Fibroblast of mammary gland (primary cell): ENCODE measurements around the gene ZBTB49.
"Not testable (repeated sequence)": the region's sequence is repeated elsewhere in the genome, so short reads cannot be mapped to it uniquely, and the experiment has no call there.

Experiments
- DNase-seq: peaks from one replicate; pipeline ENCODE4 v3.0.0-alpha.2; 2010; ENCODE audit warnings: low read depth
- H3K4me3 ChIP-seq: 2 replicates; pipeline ENCODE4 v1.5.1; 2011; ENCODE audit warnings: low read depth, mild to moderate bottlenecking, low read length, moderate library complexity; ENCODE audit not compliant: control insufficient read depth
- TF ChIP-seq, protein P1 (sequence below): conservative IDR thresholded peaks from 2 replicates; pipeline ENCODE4 v1.5.1; 2011; ENCODE audit warnings: low read depth, low read length, inconsistent platforms; ENCODE audit not compliant: control insufficient read depth, insufficient read depth

ZBTB49 gene

DNA sequence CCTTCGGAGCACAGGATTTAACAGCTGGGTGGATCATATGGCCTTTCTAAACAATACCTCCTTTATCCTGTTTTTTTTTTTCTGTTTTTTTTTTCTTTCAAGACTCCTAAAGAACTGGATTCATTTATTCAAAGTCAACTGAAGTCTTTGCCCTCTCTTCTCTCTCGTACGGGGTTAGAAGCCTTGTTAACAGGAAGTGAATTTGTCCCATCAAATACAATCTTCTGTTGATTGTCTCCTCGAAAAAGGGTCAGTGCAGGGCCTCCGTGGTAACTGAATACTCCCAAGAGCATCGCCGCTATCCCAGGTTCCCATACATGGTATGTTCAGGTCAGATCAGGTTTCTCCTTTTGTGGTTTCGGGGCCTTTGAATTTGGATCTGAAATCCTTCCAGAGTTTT is 40.2 kb upstream of the ZBTB49 start:
- H3K4me3 ChIP-seq = no peak overlapping the region
- TF ChIP-seq, protein P1, sequence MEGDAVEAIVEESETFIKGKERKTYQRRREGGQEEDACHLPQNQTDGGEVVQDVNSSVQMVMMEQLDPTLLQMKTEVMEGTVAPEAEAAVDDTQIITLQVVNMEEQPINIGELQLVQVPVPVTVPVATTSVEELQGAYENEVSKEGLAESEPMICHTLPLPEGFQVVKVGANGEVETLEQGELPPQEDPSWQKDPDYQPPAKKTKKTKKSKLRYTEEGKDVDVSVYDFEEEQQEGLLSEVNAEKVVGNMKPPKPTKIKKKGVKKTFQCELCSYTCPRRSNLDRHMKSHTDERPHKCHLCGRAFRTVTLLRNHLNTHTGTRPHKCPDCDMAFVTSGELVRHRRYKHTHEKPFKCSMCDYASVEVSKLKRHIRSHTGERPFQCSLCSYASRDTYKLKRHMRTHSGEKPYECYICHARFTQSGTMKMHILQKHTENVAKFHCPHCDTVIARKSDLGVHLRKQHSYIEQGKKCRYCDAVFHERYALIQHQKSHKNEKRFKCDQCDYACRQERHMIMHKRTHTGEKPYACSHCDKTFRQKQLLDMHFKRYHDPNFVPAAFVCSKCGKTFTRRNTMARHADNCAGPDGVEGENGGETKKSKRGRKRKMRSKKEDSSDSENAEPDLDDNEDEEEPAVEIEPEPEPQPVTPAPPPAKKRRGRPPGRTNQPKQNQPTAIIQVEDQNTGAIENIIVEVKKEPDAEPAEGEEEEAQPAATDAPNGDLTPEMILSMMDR = no peak
- DNase-seq = no peak

DNA sequence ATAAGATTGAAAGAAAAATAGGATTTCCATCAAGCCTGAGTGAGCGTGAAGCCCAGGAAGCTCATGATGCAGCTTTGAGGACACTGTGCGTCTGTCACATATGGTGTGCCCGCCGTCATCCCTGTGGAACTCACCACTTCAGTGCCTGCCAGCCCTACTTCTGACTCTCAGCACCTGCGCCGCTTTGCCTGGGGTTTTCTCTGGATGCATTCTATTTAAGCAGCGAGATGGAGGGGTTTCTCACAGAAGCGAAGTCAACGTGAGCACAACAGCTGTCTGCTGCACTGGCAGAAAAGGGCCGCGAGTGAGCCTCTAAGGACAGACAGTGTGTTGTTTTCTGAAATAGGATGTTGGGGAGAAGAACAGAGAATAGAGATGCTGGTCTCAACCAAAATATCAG is 35.9 kb upstream of the ZBTB49 start:
- TF ChIP-seq, protein P1 = no peak
- no peak for DNase-seq
- no peak overlapping the region for H3K4me3 ChIP-seq

DNA sequence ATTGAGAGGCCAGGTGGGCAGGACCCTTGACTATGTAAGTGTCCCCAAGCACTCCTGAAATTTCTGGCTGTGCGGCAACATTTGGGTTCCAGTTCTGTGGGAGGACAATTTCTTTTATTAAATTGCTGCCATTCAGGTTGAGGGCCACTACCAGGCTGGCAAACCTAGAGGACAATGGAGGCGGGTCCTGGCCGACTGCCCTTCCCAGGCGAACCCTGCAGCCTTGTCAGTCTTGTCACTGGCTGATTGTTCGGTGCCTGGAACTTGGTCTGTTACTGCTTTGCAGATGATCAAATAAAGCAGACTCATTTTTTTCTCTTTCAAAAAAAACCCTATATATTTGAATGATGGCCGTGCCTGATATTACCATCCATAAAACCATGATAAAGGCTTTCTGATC is 35.4 kb upstream of the ZBTB49 start:
- DNase-seq = no peak
- TF ChIP-seq, protein P1 = no peak
- H3K4me3 ChIP-seq = no peak overlapping the region

DNA sequence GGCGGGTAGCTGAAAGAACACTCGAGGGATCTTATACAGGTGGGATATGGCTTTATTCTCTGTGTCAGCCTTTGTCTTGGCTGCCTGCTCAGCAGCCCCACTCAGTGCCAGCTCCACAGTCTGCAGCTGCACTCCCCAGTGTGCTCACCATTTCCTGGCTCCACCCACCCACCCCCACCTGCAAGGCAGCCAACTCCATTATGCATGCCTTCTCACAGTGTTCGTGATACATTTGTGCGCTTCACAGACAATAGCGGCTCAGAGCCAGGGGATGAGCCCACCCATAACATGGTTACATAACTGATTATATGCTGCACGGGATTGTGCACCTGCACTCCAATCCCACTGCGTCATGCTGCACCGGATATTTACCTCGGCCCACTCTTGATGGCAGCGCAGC is 33.3 kb upstream of the ZBTB49 start:
- TF ChIP-seq, protein P1 = no peak
- DNase-seq = no peak
- no peak overlapping the region for H3K4me3 ChIP-seq

DNA sequence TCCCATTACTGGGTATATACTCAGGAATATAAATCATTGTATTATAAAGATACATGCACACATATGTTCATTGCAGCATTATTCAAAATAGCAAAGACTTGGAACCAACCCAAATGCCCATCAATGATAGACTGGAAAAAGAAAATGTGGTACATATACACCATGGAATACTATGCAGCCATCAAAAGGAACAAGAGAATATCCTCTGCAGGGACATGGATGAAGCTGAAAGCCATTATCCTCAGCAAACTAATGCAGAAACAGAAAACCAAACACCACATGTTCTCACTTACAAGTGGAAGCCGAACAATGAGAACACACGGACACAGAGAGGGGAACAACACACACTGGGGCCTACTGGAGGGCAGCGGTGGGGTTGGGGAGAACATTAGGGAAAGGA is 32.3 kb upstream of the ZBTB49 start:
- not testable (repeated sequence) for DNase-seq, H3K4me3 ChIP-seq

DNA sequence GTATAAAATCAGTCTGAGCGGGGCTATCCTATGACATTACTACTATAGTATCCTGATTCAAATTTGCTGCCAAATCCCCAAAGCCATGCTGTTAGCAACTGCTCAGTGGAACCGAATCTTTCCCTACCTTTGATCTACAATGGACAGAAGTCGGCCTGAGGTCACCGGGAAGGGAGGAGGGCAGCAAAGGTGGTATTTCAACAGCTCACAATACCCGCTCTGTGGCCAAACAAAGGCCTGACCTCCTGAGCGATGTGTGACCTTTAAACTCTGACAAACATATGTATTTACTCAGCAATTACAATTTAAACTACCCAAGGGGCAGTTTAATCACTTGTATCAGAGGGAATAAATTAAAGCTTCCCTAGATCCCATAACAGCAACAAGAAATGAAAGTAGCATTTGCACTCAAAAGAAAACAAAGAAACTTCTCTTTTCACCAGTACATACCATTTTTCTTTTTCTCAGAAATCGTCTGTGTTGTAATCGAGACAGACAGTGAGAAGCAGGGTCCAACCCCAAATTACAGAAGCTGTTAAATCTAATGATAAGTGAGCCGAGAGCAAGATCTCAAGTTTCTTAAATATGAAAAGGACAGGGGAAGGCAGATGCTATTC is 30.5 kb upstream of the ZBTB49 start:
- TF ChIP-seq, protein P1 = no peak
- DNase-seq = peak; percentile 3
- no peak overlapping the region for H3K4me3 ChIP-seq

DNA sequence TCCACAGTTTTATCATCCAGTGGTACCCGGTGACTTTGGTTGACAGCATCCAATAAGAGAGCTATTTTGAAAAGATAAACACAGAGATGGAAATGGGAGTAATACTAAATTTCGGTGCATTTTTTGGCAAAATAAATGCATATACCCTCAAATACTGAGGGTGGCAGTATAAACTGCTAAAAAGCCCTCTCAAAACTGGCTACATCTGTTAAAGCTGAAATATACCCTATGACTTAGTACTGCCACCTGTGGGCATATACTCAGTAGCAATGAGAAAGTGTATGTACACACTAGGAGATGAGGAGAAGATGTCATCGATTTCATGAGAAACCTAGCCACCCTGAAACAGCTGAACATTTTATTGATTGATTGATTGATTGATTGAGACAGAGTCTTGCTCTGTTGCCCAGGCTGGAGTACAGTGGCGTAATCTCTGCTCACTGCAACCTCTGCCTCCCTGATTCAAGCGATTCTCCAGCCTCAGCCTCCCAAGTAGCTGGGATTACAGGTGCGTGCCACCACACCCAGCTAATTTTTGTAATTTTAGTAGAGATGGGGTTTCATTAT is 29.8 kb upstream of the ZBTB49 start:
- H3K4me3 ChIP-seq = no peak overlapping the region
- DNase-seq = peak; percentile 65
- TF ChIP-seq, protein P1 = peak; percentile 49
